Measurements from ENCODE around the gene SERPINB5. TPM values are rescaled to one million over a fixed set of nuclear protein-coding genes. Genes with fewer than 3 reads are reported as not detected.

SERPINB5 gene
- total RNA-seq, 2 donors from 2014 or later: not detected

DNA sequence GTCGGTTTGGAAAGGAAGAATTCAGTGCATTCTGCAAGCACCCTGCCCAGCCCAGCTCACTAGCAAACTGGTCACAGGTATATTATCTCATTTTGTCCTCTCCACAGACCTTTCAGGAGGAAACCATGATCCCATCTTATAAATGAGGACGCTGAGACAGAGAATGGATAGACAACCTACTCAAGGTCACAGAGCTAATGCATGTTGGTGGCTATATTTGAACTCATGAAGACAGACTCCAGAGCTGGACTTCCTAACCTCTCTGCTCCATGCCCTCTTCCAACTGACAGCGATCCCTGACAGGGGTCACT, 29.5 kb downstream of the SERPINB5 start:
- Histone ChIP-seq H3K9me3 (no peaks in the 10 kb centered on the region), H3K27me3 (no peaks in the 10 kb centered on the region), H3K27ac (no peak overlapping the region), H3K4me3 (no peak overlapping the region), H3K36me3 (no peaks in the 10 kb centered on the region), H3K4me1 (no peaks in the 10 kb centered on the region)
- no peak for TF ChIP-seq CTCF (IDR thresholded peaks at IDR 0.05)
- no peak for DNase-seq (ENCODE audit: low spot score)

DNA sequence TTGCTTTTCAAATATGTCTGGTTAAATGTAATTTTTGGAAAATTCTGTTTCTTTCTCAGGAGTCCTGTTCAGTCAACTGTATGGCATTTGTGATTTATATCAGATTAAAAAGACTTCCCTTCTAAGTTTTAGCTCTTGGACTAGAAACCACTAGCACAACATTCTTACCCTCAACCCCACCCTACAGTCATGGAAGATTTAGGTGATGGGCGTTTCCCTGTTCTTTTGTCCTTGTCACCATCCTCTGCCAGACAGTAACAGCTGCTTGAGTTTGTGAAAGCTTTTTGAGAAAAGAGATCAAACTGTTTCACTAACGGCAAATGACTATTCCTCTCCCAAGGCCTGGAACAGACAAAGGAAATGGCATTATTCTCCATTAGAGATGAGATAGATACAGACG, 31.8 kb downstream of the SERPINB5 start:
- no peak for DNase-seq (ENCODE audit: low spot score)
- Histone ChIP-seq H3K27me3 (peaks cover 0 to 4% of the 10 kb centered on the region in 2 donors), H3K36me3 (no peaks in the 10 kb centered on the region), H3K4me3 (no peak overlapping the region), H3K4me1 (no peaks in the 10 kb centered on the region), H3K27ac (no peak overlapping the region), H3K9me3 (no peaks in the 10 kb centered on the region)
- TF ChIP-seq CTCF (IDR thresholded peaks at IDR 0.05): no peak

DNA sequence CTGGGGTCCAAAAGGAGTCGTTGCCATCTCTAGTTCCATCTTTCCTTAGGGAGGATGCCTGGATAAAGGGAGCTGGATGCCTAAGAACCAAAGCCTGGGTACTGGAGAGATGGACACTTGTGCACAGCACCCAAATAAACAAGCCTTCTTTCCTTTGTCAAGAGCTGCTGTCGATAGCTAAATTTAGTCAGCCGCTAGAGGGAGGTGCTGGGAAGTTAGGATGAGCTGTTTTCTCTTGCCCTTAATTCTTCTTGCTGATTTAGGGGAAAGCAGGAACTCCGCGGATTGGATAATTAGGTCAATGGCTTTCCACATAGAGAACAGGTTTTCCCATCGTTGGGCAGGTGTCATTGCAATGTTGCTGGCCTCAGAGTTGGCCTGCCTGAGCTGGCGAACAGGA, 34.5 kb downstream of the SERPINB5 start:
- DNase-seq (ENCODE audit: low spot score): no peak
- Histone ChIP-seq H3K9me3 (no peaks in the 10 kb centered on the region), H3K4me3 (no peak overlapping the region), H3K4me1 (no peaks in the 10 kb centered on the region), H3K27ac (no peak overlapping the region), H3K27me3 (peaks cover 0 to 4% of the 10 kb centered on the region in 2 donors), H3K36me3 (no peaks in the 10 kb centered on the region)
- peak in 1 of 2 donors; percentile 61 for TF ChIP-seq CTCF (IDR thresholded peaks at IDR 0.05)

GRCh38 chr18:63514326-63514725, 37.6 kb downstream of the SERPINB5 start:
- no peak overlapping the region for H3K4me3 ChIP-seq
- peaks cover 0 to 4% of the 10 kb centered on the region in 2 donors for H3K27me3 ChIP-seq
- H3K9me3 ChIP-seq: no peaks in the 10 kb centered on the region
- no peak overlapping the region for H3K27ac ChIP-seq
- H3K36me3 ChIP-seq: no peaks in the 10 kb centered on the region
- no peak for DNase-seq (ENCODE audit: low spot score)
- H3K4me1 ChIP-seq: no peaks in the 10 kb centered on the region
- TF ChIP-seq CTCF (IDR thresholded peaks at IDR 0.05): no peak

GRCh38 chr18:63514888-63515678, 38.3 kb downstream of the SERPINB5 start:
- DNase-seq (ENCODE audit: low spot score): no peak
- Histone ChIP-seq H3K27me3 (peaks cover 0 to 4% of the 10 kb centered on the region in 2 donors), H3K4me3 (no peak overlapping the region), H3K4me1 (no peaks in the 10 kb centered on the region), H3K27ac (no peak overlapping the region), H3K36me3 (no peaks in the 10 kb centered on the region), H3K9me3 (no peaks in the 10 kb centered on the region)
- no peak for TF ChIP-seq CTCF (IDR thresholded peaks at IDR 0.05)

DNA sequence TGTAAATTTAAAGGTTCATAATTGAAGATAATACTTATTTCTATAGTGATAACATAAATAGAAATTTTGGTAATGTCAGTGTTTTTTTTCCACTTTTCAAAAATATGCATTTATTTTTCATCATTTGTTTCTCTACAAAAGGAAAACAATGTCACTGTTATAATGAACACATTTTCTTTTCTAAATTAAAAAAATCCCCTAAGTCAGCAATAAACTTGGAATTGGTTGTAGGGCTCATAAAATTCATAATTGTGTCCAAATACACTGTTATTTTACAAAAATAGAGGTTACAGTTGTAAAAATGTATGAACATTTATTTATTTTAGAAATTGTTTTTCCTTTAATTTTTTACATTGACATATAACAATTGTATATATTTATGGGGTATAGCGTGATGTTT, 39.0 kb downstream of the SERPINB5 start:
- Histone ChIP-seq H3K27ac (no peak overlapping the region), H3K36me3 (no peaks in the 10 kb centered on the region), H3K9me3 (no peaks in the 10 kb centered on the region), H3K4me3 (no peak overlapping the region), H3K4me1 (no peaks in the 10 kb centered on the region), H3K27me3 (peaks cover 0 to 4% of the 10 kb centered on the region in 2 donors)
- no peak for DNase-seq (ENCODE audit: low spot score)
- TF ChIP-seq CTCF (IDR thresholded peaks at IDR 0.05): no peak

All from right atrium auricular region (tissue), 2 donors.